SK-N-MC (cell line): Measurements from ENCODE around the gene GSG1L.

Experiments
- EZH2 ChIP-seq: fragments of 200-600 bp; sonication (generic); IDR thresholded peaks from one replicate; pipeline ENCODE4 v1.6.1; 2017; ENCODE audit warnings: antibody characterized with exemption
- POLR2AphosphoS5 ChIP-seq: IDR thresholded peaks from 2 replicates; pipeline ENCODE4 v1.6.1; 2012; ENCODE audit warnings: mild to moderate bottlenecking, low read depth, low read length, borderline replicate concordance

DNA sequence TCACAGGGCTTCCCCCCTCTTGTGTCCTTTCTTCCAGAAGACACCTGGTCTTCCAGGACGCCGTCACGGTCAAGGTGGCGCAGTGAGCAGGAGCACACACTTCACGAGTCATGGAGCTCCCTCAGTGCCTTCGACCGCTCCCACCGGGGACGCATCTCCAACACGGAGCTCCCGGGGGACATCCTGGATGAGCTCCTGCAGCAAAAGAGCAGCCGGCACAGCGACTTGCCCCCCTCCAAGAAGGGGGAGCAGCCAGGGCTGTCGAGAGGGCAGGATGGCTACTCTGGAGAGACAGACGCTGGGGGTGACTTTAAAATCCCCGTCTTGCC is 314.0 kb downstream of the GSG1L start:
- TF ChIP-seq POLR2AphosphoS5 (no peak), EZH2 (no peak)
